Bone marrow (tissue), 2 donors: ENCODE data around the gene ZBTB20.
A peak's percentile ranks its signal among the peaks of the same experiment; 100 is the strongest.

Source experiments
- DNase-seq, 2 donors: peaks; one replicate each; lab custom pipeline; 2025; lab: John Stamatoyannopoulos, UW

Gene ZBTB20

GRCh38 chr3:114405202-114405990 lies 741.7 kb downstream of the ZBTB20 start:
- DNase-seq = no peak

- no peak for DNase-seq
Observed at GRCh38 chr3:114404590-114404989, 742.5 kb downstream of the ZBTB20 start.

DNA sequence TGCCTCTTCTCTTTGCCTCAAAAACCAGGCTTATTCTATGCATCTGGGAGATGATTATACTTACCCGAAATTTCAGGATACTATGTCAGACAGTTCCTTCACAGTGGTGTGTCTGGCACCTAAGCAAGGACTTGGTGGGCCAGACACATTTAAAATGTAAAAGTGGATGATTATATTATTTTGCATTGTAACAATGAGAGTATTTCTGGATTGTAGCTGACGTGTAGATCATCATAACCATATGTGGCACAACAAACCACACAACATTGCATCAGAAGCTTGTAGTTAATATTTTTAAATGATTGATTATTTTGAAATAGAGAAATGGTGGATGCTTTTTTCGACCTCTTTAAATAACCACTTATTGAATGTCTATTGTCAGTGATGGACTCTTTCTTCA lies 744.2 kb downstream of the ZBTB20 start:
- DNase-seq = no peak

DNA sequence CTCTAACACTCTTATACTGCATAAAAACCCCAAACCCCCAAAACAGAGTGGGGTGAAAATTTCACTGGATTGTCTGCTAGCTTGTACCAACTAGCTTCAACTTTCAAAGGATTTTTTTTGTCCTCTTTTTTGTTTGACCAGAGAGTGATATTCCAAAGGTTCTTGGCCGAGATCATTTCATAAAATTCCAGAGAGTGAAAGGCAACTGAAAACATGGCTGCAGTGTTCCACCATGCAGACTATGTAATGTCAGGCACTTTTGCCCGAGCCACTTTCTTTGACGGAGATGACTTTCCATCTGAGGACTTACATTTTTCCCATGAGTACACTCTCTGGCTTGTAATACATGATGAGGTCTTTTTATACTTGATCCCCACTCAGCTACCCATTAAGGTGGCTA lies 745.7 kb downstream of the ZBTB20 start:
- DNase-seq = no peak

DNA sequence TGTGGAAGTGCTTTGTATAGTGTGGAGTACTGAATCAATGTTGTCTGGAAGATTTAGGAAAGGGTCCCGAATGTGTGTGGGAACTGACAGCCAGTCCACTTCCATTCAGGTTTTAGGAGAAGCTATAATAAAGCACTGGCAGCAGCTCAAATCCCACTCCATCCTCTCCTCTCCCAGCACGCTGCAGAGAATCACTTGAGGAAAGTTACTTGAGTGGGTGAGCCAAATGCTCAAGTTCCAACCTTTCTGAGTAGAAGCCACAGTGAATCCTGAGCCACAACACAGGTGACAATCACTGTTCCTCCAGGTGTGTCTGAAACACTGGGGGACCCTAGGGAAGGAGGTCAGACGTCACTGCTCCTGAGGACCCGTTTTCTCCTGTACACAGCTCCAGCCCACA lies 746.7 kb downstream of the ZBTB20 start:
- no peak for DNase-seq

GRCh38 chr3:114394551-114394950 lies 752.5 kb downstream of the ZBTB20 start:
- no peak for DNase-seq

DNA sequence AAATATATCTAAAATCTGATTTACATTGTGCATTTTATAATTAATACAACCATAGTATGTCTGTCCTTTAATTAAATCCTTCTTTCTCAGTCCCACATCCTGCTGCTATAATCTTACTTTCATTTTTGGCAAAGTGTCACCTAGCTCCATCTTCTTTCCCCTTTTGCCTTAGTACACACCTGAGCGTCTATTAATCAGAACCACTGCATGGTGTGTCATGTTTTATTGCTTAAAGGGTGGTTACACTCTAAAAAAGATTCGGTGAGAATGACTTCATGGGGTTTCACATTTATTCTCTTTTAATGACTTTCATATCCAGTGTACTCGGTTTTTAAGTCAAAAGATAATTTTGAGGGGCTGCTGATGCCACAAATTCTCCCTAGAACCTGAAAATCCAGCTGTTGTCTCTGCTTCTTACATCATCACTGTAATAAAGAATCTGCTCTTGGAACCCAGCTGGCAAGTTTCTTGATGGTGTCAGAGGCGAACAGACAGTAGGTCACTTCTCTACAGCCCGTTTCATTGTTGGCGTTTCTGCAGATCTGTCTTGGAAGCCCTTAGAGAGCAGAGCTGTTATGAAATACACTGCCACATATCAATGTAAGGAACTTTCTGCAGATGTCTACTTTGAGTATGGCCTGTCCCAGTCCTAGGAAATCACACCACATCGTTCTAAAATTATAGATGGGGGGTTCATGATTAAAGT lies 753.6 kb downstream of the ZBTB20 start:
- no peak for DNase-seq

- no peak for DNase-seq
Observed at GRCh38 chr3:114392831-114393230, 754.3 kb downstream of the ZBTB20 start.

- no peak for DNase-seq
Observed at GRCh38 chr3:114389156-114389555, 757.9 kb downstream of the ZBTB20 start.

GRCh38 chr3:114384558-114384903 lies 762.6 kb downstream of the ZBTB20 start:
- DNase-seq = no peak

DNA sequence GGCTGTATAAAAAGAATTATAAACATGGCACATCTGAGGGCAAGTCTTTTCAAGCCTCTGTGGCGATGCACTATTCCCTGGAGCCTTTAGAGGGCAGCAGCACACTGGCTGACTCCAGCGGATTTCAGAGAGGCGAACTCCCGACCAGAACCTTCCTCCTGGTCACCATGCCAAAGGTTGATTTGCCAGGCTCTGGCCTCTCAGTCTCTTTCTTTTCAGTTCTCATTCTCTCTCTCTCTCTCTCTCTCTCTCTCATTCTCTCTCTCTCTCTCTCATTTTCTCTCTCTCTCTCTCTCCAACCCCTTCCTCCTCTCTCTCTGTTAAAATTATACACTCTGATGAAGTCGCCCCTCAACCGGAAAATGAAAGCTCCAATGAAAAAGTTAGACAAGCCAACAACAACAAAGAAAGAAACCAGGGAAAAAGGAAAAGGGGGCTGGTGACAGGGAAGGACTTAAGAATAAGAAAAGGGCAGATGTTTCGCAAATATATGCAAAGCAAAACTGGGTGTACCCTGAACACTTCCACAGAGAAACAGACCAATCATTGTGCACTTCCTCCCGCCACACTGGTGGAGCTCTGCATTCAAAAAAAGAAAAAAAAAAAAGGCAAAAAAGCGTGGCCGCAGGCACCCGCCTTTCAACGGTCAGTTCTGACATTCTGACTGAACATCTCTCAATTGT lies 763.1 kb downstream of the ZBTB20 start:
- peak; percentile 1 to 16 for DNase-seq

- no peak for DNase-seq
Observed at GRCh38 chr3:114380233-114380651, 766.8 kb downstream of the ZBTB20 start.

GRCh38 chr3:114379266-114379665 lies 767.8 kb downstream of the ZBTB20 start:
- no peak for DNase-seq

DNA sequence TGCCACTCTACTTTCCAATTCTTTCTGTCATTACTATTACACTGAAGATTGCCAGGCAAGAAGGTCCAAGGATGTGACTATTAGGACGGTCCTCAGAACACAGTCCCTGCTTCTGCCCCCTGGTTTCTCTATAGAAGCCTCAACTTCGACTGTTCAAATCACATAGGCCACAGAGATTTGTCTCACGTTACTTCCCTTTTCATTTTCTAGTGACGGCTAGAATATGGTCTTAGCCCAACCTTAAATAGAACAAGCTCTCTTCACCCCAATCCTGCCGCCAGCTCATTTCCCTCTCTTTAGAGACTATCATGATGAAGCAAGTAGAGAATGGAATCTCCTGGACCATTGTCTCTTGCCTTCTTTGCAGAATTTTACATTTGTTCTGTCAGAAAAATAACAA lies 768.3 kb downstream of the ZBTB20 start:
- DNase-seq = no peak

- DNase-seq = no peak
Observed at GRCh38 chr3:114377426-114377825, 769.7 kb downstream of the ZBTB20 start.

- no peak for DNase-seq
Observed at GRCh38 chr3:114376516-114377185, 770.4 kb downstream of the ZBTB20 start.

GRCh38 chr3:114375608-114376421 lies 771.3 kb downstream of the ZBTB20 start:
- no peak for DNase-seq

DNA sequence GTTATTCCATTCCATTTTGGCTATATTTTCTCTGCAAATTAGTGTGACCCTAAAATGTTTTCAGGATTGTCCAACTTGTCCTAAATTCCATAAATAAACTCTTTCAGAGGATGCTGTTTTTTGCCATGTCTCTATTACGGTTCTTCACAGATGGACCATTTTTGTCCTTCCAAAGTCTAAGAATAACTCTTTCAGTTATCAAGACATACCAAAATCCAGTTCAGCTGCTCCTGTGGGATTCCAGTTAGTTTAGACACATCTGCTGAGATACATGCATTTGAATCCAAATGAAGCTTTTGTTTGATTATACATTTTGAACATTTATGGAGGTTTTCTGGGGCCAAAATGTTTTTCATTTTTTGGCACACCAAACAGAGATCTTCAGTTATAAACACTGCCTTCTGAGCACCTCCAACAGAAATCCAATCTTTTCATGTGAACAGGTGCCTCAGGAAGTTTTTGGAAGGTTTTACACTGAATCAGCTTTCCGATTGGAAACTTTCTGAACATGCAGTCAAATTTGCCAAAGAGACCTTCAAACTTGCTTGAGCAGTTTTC lies 772.6 kb downstream of the ZBTB20 start:
- DNase-seq = no peak

DNA sequence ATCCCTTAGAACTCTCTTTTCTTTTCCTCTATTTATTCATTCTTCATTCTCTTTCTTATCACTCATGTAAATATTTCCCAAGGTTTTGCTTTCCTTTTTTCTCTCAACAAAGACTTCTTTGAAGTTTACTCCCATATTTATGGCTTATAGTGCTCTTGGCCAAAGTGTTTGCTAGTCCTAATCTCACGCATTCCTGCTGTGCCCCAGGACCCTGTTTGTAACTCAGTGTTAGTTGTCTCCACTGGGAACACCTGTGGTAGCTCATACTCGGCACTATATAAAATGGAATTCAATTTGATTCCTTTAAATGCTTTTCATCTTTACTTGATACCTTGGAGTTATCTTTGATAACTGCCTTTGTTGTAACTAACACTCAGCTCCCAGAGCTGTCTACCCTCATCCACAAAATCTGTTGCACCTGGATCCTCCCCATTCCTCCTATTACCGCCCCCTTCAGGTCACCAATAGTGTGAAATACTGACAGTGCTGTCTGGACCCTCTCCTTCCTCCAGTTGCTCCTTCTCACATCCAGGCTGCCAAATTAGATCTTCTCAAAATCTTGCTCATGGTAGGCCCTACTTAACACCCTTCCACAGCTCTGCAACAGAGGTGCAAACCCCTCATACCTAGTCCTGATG lies 776.4 kb downstream of the ZBTB20 start:
- DNase-seq = no peak

DNA sequence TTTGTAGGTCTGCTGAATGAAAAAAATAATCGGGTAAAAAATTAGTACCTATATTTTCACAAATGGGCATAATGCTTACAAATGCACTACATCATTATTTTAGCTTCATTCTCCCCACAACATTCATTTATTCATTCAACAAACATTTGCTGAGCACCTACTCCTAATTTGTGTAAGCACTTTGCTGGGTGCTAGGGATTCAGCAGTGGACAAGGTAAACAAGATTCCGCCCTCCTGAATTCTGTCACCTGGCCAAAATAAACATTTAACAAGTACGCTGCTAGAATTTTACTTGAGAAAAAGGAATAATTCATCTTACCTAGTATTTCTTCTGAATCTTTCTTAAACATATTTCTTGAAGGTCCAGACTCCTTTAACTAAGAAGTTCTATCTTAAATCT lies 781.2 kb downstream of the ZBTB20 start:
- no peak for DNase-seq
